H9 (cell line): Measurements from ENCODE around the gene NUP188. TPM values are rescaled to one million over a fixed set of nuclear protein-coding genes. Genes with fewer than 3 reads are reported as not detected.

Experiments used
- DNase-seq: peaks from one replicate; pipeline ENCODE4 v3.0.0-alpha.2; 2017
- H2AFZ ChIP-seq: one replicate; pipeline ENCODE4 v1.6.1; 2013; ENCODE audit warnings: mild to moderate bottlenecking, low read length, control low read depth, moderate library complexity
- H2AK5ac ChIP-seq: 2 replicates; pipeline ENCODE4 v1.6.1; 2013; ENCODE audit warnings: low read length, control low read depth, mixed read lengths; ENCODE audit not compliant: insufficient read length
- H2BK120ac ChIP-seq: one replicate; pipeline ENCODE4 v1.6.1; 2013; ENCODE audit warnings: low read depth, mild to moderate bottlenecking, low read length, control low read depth, inconsistent platforms; ENCODE audit not compliant: poor library complexity, severe bottlenecking
- H2BK12ac ChIP-seq: 2 replicates; pipeline ENCODE4 v1.6.1; 2013; ENCODE audit warnings: low read length, control low read depth, mixed read lengths, low read depth; ENCODE audit not compliant: insufficient read length
- H2BK15ac ChIP-seq: 2 replicates; pipeline ENCODE4 v1.6.1; 2013; ENCODE audit warnings: low read depth, low read length, control low read depth
- H2BK20ac ChIP-seq: one replicate; pipeline ENCODE4 v1.6.1; 2013; ENCODE audit warnings: low read depth, mild to moderate bottlenecking, low read length, control low read depth, inconsistent platforms; ENCODE audit not compliant: poor library complexity, severe bottlenecking
- H2BK5ac ChIP-seq: 2 replicates; pipeline ENCODE4 v1.6.1; 2013; ENCODE audit warnings: low read length, control low read depth, mixed read lengths; ENCODE audit not compliant: insufficient read length
- H3K14ac ChIP-seq: 2 replicates; pipeline ENCODE4 v1.6.1; 2013; ENCODE audit warnings: low read length, control low read depth; ENCODE audit not compliant: insufficient read depth
- H3K18ac ChIP-seq: 2 replicates; pipeline ENCODE4 v1.6.1; 2013; ENCODE audit warnings: low read depth, mild to moderate bottlenecking, mixed read lengths, low read length, control low read depth; ENCODE audit not compliant: insufficient read length
- H3K23ac ChIP-seq: 2 replicates; pipeline ENCODE4 v1.6.1; 2013; ENCODE audit warnings: low read length, control low read depth, mixed read lengths, low read depth; ENCODE audit not compliant: insufficient read length
- H3K23me2 ChIP-seq: 2 replicates; pipeline ENCODE4 v1.6.1; 2013; ENCODE audit warnings: low read depth, mild to moderate bottlenecking, mixed read lengths, low read length, control low read depth; ENCODE audit not compliant: insufficient read length, poor library complexity, severe bottlenecking
- H3K27ac ChIP-seq: 2 replicates; pipeline ENCODE4 v1.5.1; 2013; ENCODE audit warnings: low read length, control low read depth, mixed read lengths, low read depth; ENCODE audit not compliant: insufficient read length
- H3K27me3 ChIP-seq: 2 replicates; pipeline ENCODE4 v1.6.1; 2013; ENCODE audit warnings: low read length, control low read depth, inconsistent platforms; ENCODE audit not compliant: insufficient read depth
- H3K4ac ChIP-seq: 2 replicates; pipeline ENCODE4 v1.6.1; 2013; ENCODE audit warnings: low read depth, mild to moderate bottlenecking, control low read depth, inconsistent platforms, low read length, moderate library complexity
- H3K4me1 ChIP-seq: 2 replicates; pipeline ENCODE4 v1.6.1; 2013; ENCODE audit warnings: low read length, control low read depth, inconsistent platforms; ENCODE audit not compliant: insufficient read depth
- H3K4me2 ChIP-seq: 2 replicates; pipeline ENCODE4 v1.6.1; 2013; ENCODE audit warnings: low read length, control low read depth, mixed read lengths; ENCODE audit not compliant: insufficient read length, insufficient read depth
- H3K56ac ChIP-seq: 2 replicates; pipeline ENCODE4 v1.6.1; 2013; ENCODE audit warnings: low read depth, mild to moderate bottlenecking, mixed read lengths, low read length, control low read depth; ENCODE audit not compliant: insufficient read length
- H3K79me1 ChIP-seq: 2 replicates; pipeline ENCODE4 v1.6.1; 2013; ENCODE audit warnings: low read depth, mild to moderate bottlenecking, moderate library complexity, low read length, control low read depth, inconsistent platforms; ENCODE audit not compliant: insufficient read depth, poor library complexity, severe bottlenecking
- H3K79me2 ChIP-seq: 2 replicates; pipeline ENCODE4 v1.6.1; 2013; ENCODE audit warnings: low read length, control low read depth, inconsistent platforms; ENCODE audit not compliant: insufficient read depth
- H3K9ac ChIP-seq: 2 replicates; pipeline ENCODE4 v1.6.1; 2013; ENCODE audit warnings: low read length, control low read depth, mixed read lengths; ENCODE audit not compliant: insufficient read length; ENCODE audit errors: extremely low read depth
- H3K9me3 ChIP-seq: one replicate; pipeline ENCODE4 v1.6.1; 2013; ENCODE audit warnings: low read depth, low read length, inconsistent platforms; ENCODE audit not compliant: control insufficient read depth
- H3T11ph ChIP-seq: one replicate; pipeline ENCODE4 v1.6.1; 2013; ENCODE audit warnings: mild to moderate bottlenecking, low read length, control low read depth, inconsistent platforms
- H4K20me1 ChIP-seq: one replicate; pipeline ENCODE4 v1.6.1; 2013; ENCODE audit not compliant: control insufficient read depth, insufficient read length, insufficient read depth
- H4K5ac ChIP-seq: 2 replicates; pipeline ENCODE4 v1.6.1; 2013; ENCODE audit warnings: low read depth, mild to moderate bottlenecking, mixed read lengths, low read length, control low read depth; ENCODE audit not compliant: insufficient read length
- H4K8ac ChIP-seq: replicated peaks from 2 replicates; pipeline ENCODE4 v1.6.1; 2013; ENCODE audit warnings: low read length, control low read depth, mixed read lengths, low read depth; ENCODE audit not compliant: insufficient read length
- H4K91ac ChIP-seq: 2 replicates; pipeline ENCODE4 v1.6.1; 2013; ENCODE audit warnings: low read depth, mild to moderate bottlenecking, moderate library complexity, mixed read lengths, low read length, control low read depth; ENCODE audit not compliant: insufficient read length
- H3K27ac Mint-ChIP-seq, 3 experiments: 2 replicates in 2 of 3; 3 replicates in 1 of 3; pipeline ENCODE4 v1.8.0; 2020 to 2021; ENCODE audit warnings: mixed read lengths in 3 of 3, mild to moderate bottlenecking in 1 of 3, moderate library complexity in 1 of 3
- H3K27me3 Mint-ChIP-seq: 2 replicates; pipeline ENCODE4 v1.8.0; 2021; ENCODE audit warnings: low read depth, mild to moderate bottlenecking, moderate library complexity, mixed read lengths
- H3K36me3 Mint-ChIP-seq, 3 experiments: 2 replicates in 2 of 3; 3 replicates in 1 of 3; pipeline ENCODE4 v1.8.0; 2020 to 2021; ENCODE audit warnings: low read depth in 3 of 3, mixed read lengths in 3 of 3; ENCODE audit not compliant: insufficient read depth in 1 of 3
- H3K4me1 Mint-ChIP-seq, 2 experiments: 2 replicates each; pipeline ENCODE4 v1.8.0; 2020; ENCODE audit warnings: mixed read lengths in 2 of 2
- H3K4me3 Mint-ChIP-seq, 2 experiments: 2 replicates in 1 of 2; 3 replicates in 1 of 2; pipeline ENCODE4 v1.8.0; 2020 to 2021; ENCODE audit warnings: mild to moderate bottlenecking in 2 of 2, mixed read lengths in 2 of 2, moderate library complexity in 1 of 2
- H3K9me3 Mint-ChIP-seq, 2 experiments: 2 replicates in 1 of 2; 3 replicates in 1 of 2; pipeline ENCODE4 v1.8.0; 2020; ENCODE audit warnings: mild to moderate bottlenecking in 2 of 2, mixed read lengths in 2 of 2, moderate library complexity in 1 of 2
- WGBS: extraction: QIAGEN DNeasy Blood & Tissue Kit; methylation state at CpG from one replicate; pipeline ENCODE4 v1.1.7; 2013; ENCODE audit warnings: missing lambda C conversion rate, low lambda C conversion rate, mixed read lengths; ENCODE audit not compliant: insufficient read length; ENCODE audit errors: extremely low coverage; 5-methylcytosine and 5-hydroxymethylcytosine counted together
- total RNA-seq: library from RNA; stranded (reverse); gene quantifications from 2 replicates; pipeline ENCODE4 v1.2.1, GENCODE V29; 2021
- TF ChIP-seq, protein P1 (sequence below): fragments of 200-600 bp; sonication (generic); conservative IDR thresholded peaks from 3 replicates; pipeline ENCODE4 v1.8.0; 2021; ENCODE audit warnings: antibody characterized with exemption, mild to moderate bottlenecking

NUP188 gene
- total RNA-seq, 1 experiment from 2014 or later, result 101 TPM

DNA sequence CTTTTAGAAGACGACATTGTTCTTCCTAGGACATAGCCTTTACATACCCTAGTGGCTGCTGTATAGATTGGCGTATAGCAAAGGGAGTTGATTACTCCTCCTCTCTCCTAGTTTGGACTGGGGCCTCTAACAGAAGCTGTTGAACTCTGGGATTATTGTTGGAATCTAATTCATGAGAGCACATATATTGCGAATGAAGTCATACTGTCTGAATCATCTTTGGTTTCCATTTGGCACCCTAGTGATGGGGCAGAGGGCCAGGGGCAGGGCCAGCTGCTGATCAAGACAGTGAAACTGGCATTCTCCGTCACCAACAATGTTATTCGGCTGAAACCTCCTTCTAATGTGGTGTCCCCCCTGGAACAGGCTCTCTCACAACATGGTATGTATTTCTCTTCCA, 40.3 kb downstream of the NUP188 start:
- no peak overlapping the region for H2BK12ac ChIP-seq
- DNase-seq, result no peak

More for the DNA sequence above, 40.3 kb downstream of the NUP188 start:
- Histone ChIP-seq H4K20me1 (no peaks in the 10 kb centered on the region), H4K91ac (no peak overlapping the region), H3K23me2 (no peaks in the 10 kb centered on the region), H3K4ac (no peak overlapping the region), H3K79me1 (no peaks in the 10 kb centered on the region), H4K5ac (no peak overlapping the region), H2BK120ac (no peak overlapping the region), H2AK5ac (no peak overlapping the region), H3T11ph (no peak overlapping the region), H3K56ac (no peak overlapping the region), H3K27me3 (no peaks in the 10 kb centered on the region), H2BK15ac (no peak overlapping the region), H3K18ac (no peak overlapping the region), H2BK5ac (no peak overlapping the region), H3K9ac (no peak overlapping the region), H3K14ac (no peak overlapping the region), H4K8ac (no peak overlapping the region), H3K27ac (no peak overlapping the region), H2AFZ (no peak overlapping the region), H3K4me2 (no peak overlapping the region), H3K9me3 (no peaks in the 10 kb centered on the region), H3K4me1 (no peaks in the 10 kb centered on the region), H3K79me2 (no peaks in the 10 kb centered on the region), H3K23ac (no peak overlapping the region), H2BK20ac (no peak overlapping the region)
- Mint-ChIP-seq H3K9me3 (no peaks in the 10 kb centered on the region), H3K27me3 (no peaks in the 10 kb centered on the region), H3K27ac (no peak overlapping the region), H3K4me1 (no peaks in the 10 kb centered on the region), H3K36me3 (peaks cover 31 to 76% (median 68%) of the 10 kb centered on the region in 3 experiments; a peak in 6 of 7 replicates), H3K4me3 (no peak overlapping the region)
- TF ChIP-seq, protein P1, sequence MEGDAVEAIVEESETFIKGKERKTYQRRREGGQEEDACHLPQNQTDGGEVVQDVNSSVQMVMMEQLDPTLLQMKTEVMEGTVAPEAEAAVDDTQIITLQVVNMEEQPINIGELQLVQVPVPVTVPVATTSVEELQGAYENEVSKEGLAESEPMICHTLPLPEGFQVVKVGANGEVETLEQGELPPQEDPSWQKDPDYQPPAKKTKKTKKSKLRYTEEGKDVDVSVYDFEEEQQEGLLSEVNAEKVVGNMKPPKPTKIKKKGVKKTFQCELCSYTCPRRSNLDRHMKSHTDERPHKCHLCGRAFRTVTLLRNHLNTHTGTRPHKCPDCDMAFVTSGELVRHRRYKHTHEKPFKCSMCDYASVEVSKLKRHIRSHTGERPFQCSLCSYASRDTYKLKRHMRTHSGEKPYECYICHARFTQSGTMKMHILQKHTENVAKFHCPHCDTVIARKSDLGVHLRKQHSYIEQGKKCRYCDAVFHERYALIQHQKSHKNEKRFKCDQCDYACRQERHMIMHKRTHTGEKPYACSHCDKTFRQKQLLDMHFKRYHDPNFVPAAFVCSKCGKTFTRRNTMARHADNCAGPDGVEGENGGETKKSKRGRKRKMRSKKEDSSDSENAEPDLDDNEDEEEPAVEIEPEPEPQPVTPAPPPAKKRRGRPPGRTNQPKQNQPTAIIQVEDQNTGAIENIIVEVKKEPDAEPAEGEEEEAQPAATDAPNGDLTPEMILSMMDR, result no peak
- no CpG with 5 or more reads among the region's 5 CpGs for WGBS
